ENCODE measurements around the gene CRISPLD2. TPM values are rescaled to one million over a fixed set of nuclear protein-coding genes. Genes with fewer than 3 reads are reported as not detected.
A peak's percentile ranks its signal among the peaks of the same experiment; 100 is the strongest.

The CRISPLD2 gene, protein sequence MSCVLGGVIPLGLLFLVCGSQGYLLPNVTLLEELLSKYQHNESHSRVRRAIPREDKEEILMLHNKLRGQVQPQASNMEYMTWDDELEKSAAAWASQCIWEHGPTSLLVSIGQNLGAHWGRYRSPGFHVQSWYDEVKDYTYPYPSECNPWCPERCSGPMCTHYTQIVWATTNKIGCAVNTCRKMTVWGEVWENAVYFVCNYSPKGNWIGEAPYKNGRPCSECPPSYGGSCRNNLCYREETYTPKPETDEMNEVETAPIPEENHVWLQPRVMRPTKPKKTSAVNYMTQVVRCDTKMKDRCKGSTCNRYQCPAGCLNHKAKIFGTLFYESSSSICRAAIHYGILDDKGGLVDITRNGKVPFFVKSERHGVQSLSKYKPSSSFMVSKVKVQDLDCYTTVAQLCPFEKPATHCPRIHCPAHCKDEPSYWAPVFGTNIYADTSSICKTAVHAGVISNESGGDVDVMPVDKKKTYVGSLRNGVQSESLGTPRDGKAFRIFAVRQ
- under 1 TPM in 1 of 2 experiments, not detected in 1; 0.16 TPM for total RNA-seq

- ChIA-PET POLR2A (no interaction called here), CTCF (interaction anchor here (1.3 to 2.4 kb wide), 4 partner anchors 65 to 314 kb away, joined by 4 to 11 read pairs (median 6); no protein-coding TSS in a partner anchor)
- DNase-seq (peak; percentile 90), ATAC-seq (peak; percentile 99)
- intact Hi-C loops (cut with micrococcal nuclease), result no loop called here
- H3K27ac Mint-ChIP-seq, result no peak within 1 kb of the TSS
- H3K27me3 Mint-ChIP-seq, result peaks cover 34% of the 10 kb centered on the region
- TF ChIP-seq, protein P1, sequence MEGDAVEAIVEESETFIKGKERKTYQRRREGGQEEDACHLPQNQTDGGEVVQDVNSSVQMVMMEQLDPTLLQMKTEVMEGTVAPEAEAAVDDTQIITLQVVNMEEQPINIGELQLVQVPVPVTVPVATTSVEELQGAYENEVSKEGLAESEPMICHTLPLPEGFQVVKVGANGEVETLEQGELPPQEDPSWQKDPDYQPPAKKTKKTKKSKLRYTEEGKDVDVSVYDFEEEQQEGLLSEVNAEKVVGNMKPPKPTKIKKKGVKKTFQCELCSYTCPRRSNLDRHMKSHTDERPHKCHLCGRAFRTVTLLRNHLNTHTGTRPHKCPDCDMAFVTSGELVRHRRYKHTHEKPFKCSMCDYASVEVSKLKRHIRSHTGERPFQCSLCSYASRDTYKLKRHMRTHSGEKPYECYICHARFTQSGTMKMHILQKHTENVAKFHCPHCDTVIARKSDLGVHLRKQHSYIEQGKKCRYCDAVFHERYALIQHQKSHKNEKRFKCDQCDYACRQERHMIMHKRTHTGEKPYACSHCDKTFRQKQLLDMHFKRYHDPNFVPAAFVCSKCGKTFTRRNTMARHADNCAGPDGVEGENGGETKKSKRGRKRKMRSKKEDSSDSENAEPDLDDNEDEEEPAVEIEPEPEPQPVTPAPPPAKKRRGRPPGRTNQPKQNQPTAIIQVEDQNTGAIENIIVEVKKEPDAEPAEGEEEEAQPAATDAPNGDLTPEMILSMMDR (IDR thresholded peaks at IDR 0.05), result no peak
- no peaks in the 10 kb centered on the region for H3K9me3 Mint-ChIP-seq
- H3K4me3 Mint-ChIP-seq, result peak within 1 kb of the TSS; percentile 50
- H3K36me3 Mint-ChIP-seq (ENCODE audit: low read depth), result no peaks in the 10 kb centered on the region
- H3K4me1 Mint-ChIP-seq (ENCODE audit: low read depth), result peaks cover 9% of the 10 kb centered on the region
These were observed at the start of gene CRISPLD2 for GRCh38 chr16:84819644-84820304. TSS of gene CRISPLD2 (plus strand) at chr16:84819985. CDS start at chr16:84838496, 18,511 bp downstream.

GRCh38 chr16:84773312-84773711 is 46.5 kb upstream of the CRISPLD2 start:
- Mint-ChIP-seq H3K36me3 (ENCODE audit: low read depth) (peaks cover 51% of the 10 kb centered on the region), H3K27me3 (no peaks in the 10 kb centered on the region), H3K9me3 (no peaks in the 10 kb centered on the region), H3K4me3 (no peak overlapping the region), H3K27ac (no peak overlapping the region), H3K4me1 (ENCODE audit: low read depth) (peaks cover 1% of the 10 kb centered on the region)
- intact Hi-C loops (cut with micrococcal nuclease), result no loop called here
- TF ChIP-seq, protein P1 (IDR thresholded peaks at IDR 0.05), result no peak
- DNase-seq, result no peak
- ATAC-seq, result no peak
- POLR2A ChIA-PET, result no interaction called here
- CTCF ChIA-PET, result interaction anchor here (1.0 to 2.0 kb wide), 5 partner anchors 13 to 198 kb away, joined by 3 to 7 read pairs (median 4); no protein-coding TSS in a partner anchor

DNA sequence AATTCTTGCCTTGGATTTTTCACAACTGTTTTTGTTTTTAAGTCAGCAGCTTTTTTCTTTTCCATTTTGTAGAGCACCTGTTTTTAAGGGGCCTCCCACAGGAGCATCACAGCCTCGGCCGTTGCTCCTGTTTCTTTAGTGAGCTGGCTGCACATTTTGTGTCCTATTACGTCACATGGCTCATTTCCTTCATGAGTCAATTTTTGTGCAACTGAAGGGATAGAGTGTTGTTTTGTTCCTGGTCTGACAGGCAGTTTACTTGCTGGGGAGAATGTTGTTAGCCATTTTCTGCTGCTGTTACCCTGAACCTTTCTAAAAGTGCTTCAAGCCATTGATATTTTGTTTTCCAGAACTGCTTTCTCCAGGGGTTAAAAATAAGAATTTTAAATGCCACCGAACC is 45.0 kb upstream of the CRISPLD2 start:
- Mint-ChIP-seq H3K27ac (no peak overlapping the region), H3K27me3 (no peaks in the 10 kb centered on the region), H3K4me1 (ENCODE audit: low read depth) (no peaks in the 10 kb centered on the region), H3K4me3 (no peak overlapping the region), H3K36me3 (ENCODE audit: low read depth) (peaks cover 50% of the 10 kb centered on the region), H3K9me3 (no peaks in the 10 kb centered on the region)
- TF ChIP-seq, protein P1 (IDR thresholded peaks at IDR 0.05), result no peak
- ChIA-PET POLR2A (no interaction called here), CTCF (interaction anchor here (0.9 to 2.0 kb wide), 2 partner anchors 37 to 55 kb away, joined by 3 to 7 read pairs; no protein-coding TSS in a partner anchor)
- intact Hi-C loops (cut with micrococcal nuclease), result no loop called here
- ATAC-seq (no peak), DNase-seq (no peak)

- CTCF ChIA-PET, result interaction anchor here (0.9 kb wide), 2 partner anchors 29 to 55 kb away, joined by 3 read pairs; no protein-coding TSS in a partner anchor
- peaks cover 51% of the 10 kb centered on the region for H3K36me3 Mint-ChIP-seq (ENCODE audit: low read depth)
- POLR2A ChIA-PET, result no interaction called here
- intact Hi-C loops (cut with micrococcal nuclease), result no loop called here
- TF ChIP-seq, protein P1 (IDR thresholded peaks at IDR 0.05), result no peak
- no peaks in the 10 kb centered on the region for H3K4me1 Mint-ChIP-seq (ENCODE audit: low read depth)
- H3K9me3 Mint-ChIP-seq, result no peaks in the 10 kb centered on the region
- no peak overlapping the region for H3K27ac Mint-ChIP-seq
- no peaks in the 10 kb centered on the region for H3K27me3 Mint-ChIP-seq
- DNase-seq (no peak), ATAC-seq (no peak)
- H3K4me3 Mint-ChIP-seq, result no peak overlapping the region
These were observed 44.4 kb upstream of the CRISPLD2 start for GRCh38 chr16:84775262-84775810.

Data from activated CD8-positive, alpha-beta T cell treated with anti-CD3 and anti-CD28 coated beads for 36 hours (primary cell).